ENCODE data around the gene CLNS1A.
"Not testable (repeated sequence)": the region's sequence is repeated elsewhere in the genome, so short reads cannot be mapped to it uniquely, and the experiment has no call there.

CLNS1A gene

DNA sequence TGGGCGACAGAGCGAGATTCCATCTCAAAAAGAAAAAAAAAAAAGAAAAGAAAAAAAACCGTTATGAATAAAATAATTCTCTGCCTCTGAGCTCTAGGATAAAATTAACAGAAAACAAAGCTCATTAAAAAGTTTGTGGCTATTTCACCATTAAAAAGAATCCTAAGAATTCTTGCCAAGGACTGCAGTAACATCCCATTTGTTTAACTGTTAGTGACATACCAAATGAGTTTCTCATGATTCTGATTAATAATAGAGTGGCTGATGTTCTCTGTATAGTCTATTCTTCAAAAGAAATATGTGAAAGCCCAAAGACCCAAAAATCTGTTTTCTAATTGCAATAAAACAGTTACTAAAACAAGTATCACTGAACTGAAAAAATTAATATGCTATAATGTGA is 19.7 kb downstream of the CLNS1A start:
- DNase-seq: no peak

- no peak for DNase-seq
Measured at GRCh38 chr11:77611921-77612320, 25.7 kb downstream of the CLNS1A start.

- DNase-seq: no peak
Measured at GRCh38 chr11:77609234-77609633, 28.4 kb downstream of the CLNS1A start.

- no peak for DNase-seq
Measured at GRCh38 chr11:77604281-77604680, 33.3 kb downstream of the CLNS1A start.

- no peak for DNase-seq
Measured at GRCh38 chr11:77602381-77603088, 35.1 kb downstream of the CLNS1A start.

- DNase-seq: no peak
Measured at GRCh38 chr11:77598195-77598594, 39.4 kb downstream of the CLNS1A start.

GRCh38 chr11:77596626-77597025 is 41.0 kb downstream of the CLNS1A start:
- DNase-seq: no peak

DNA sequence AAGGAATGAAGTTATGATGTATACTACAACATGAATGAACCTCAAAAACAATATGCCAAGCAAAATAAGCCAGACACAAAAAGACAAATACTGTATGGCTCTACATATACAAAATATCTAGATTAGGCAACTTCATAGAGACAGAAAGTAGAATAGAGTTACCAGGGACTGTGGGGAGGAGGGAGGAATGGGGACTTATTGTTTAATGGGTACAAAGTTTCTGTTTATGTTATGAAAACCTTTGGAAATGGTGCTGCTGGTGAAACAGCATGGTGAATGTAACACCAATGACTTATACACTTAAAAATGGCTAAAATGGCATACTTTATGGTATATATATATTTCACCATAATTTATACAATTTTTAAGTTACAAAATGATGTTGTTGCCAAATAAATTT is 43.7 kb downstream of the CLNS1A start:
- DNase-seq: no peak

DNA sequence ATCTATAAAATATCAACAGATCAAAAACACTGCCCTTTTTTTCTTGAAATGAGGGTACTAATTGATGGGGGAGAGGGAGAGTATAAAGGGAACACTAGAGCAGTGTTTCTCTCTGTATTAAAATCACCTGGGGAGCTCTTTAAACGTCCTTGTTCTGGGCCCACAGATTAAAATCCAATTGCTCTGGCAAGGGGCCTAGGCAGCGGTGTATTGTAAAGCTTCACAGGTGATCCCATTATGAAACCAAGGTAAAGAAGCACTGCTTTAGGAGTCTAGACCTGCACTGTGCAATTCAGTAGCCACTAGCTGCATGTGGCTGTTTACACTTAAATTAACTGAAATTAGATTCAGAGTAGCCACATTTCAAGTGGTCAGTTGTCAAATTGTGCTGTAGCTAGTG is 44.9 kb downstream of the CLNS1A start:
- no peak for DNase-seq

- no peak for DNase-seq
Measured at GRCh38 chr11:77590194-77590782, 47.3 kb downstream of the CLNS1A start.

DNA sequence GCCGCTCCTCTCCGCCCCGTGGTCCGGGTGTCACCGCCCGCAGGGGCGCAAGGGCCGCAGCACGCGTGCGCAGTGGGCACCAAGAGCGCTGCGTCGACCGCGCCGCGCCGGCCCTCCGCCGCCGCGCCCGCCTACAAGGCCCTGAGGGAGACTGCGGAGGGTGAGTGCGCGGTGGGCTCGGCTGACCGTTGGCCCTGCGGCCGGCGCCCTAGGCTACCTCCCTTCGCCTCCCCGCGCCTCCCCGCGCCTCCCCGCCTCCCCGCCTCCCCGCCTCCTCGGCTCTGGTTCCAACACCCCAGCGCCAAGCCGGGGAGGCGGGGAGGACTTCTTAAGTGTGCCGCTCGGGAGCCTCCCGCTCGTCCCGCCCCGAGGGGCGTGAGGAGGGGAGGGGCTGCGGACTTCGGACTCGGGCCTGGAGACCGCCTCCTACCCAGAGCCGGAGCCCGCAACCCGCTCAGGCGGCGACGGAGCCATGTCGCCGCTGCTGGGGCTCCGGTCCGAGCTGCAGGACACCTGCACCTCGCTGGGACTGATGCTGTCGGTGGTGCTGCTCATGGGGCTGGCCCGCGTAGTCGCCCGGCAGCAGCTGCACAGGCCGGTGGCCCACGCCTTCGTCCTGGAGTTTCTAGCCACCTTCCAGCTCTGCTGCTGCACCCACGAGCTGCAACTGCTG is 47.9 kb downstream of the CLNS1A start, which contains the start of gene AQP11:
Gene AQP11 (plus strand): TSS at position 433 of the 673 bp plus-strand sequence. CDS start 40 bp downstream, at position 473.
- peak; percentile 47 for DNase-seq

DNA sequence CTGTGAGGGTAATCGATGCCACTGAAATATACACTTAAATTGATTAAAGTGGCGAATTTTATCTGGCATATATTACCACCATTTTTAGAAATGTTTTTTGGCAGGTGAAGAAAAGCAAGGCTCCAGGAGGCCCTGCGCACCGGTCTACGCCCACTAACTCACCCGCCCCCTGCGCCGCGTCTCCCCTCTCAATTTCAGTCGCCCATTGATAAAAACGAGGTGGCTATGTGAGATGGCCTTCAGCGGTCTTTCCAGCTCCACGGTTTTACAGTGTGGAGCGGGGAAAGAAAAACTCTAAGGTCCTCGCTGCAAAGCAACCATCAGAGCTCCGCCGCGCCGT is 48.4 kb downstream of the CLNS1A start:
- no peak for DNase-seq

GRCh38 chr11:77580712-77581337 is 56.8 kb downstream of the CLNS1A start:
- DNase-seq: no peak

DNA sequence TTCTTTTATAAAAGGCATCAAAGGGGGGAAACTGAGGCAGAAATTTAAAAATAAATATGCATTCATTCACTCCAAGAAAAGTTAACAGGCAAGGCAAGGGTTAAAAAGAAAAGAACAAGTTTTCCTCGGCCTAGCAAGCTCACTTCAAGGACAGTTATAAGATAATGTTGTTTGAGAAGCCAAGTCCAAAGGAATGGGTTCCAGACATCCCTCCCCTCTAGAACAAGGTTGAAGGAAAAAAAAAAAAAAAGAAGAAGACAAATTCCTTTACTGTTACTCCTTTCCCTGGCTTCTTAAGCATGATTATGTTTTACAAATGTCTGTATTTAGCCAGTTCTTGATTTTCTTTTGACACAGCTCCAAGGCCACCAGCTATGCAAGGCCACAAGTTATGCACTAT is 62.2 kb downstream of the CLNS1A start:
- DNase-seq: not testable (repeated sequence)

DNA sequence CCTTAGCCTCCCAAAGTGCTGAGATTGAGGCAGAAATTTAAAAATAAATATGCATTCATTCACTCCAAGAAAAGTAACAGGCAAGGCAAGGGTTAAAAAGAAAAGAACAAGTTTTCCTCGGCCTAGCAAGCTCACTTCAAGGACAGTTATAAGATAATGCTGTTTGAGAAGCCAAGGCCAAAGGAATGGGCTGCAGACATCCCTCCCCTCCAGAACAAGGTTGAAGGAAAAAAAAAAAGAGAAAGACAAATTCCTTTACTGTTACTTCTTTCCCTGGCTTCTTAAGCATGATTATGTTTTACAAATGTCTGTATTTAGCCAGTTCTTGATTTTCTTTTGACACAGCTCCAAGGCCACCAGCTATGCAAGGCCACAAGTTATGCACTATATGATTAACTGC is 66.7 kb downstream of the CLNS1A start:
- DNase-seq: not testable (repeated sequence)

GRCh38 chr11:77569676-77570070 is 67.9 kb downstream of the CLNS1A start:
- no peak for DNase-seq

DNA sequence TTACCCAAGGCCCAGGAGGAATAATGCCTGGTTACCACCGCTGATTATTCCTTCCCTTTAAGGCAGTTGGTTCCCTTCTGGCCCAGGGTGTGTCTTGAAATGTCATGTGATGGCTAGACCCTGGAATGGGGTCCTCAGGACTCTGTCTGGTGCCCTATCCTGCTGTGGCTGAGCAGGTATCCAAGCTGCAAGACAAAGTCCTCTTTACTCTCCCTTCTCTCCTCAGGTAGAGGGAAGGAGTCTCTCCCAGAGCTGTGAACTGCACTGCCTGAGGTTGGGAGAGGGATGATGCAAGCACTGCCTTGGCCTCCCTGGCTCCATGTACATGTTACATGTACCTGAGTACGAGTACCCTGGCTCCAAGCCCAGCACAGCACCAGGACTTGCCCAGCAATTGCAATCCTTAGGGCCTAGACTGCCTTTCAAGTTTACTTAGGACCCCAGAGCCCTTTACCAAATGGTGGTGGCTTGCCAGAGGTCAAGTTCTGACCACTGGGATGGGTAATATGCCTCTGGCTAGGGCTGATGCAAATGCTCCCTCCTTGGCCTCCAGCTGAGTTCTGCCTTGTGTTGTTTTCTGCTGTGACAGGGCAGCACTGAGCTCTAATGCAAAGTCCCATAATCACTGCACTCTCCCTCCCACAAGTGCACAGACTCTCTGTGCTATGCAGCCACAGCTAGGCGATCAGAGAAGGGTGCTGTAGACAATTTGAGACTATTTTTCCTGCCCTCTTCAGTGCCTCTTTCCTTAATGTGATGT is 68.5 kb downstream of the CLNS1A start:
- DNase-seq: no peak

DNA sequence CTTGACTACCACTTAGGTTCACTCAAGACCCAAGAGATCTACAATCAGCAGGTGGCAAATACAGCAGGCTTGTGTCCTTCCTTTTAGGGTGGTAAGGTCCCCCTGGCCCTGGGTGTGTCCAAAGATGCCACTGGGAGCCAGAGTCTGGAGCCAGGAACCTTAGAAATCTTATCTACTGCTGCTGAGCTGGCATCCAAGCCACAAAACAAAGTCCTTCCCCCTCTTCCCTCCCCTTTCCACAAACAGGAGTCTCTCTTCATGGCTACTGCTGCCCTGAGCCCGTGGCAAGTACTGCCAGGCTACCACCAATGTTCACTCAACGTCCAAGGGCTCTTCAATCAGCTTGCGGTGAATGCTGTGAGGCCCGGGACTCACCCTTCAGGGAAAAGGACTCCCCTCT is 69.3 kb downstream of the CLNS1A start:
- DNase-seq: no peak
